GM12801 (cell line): ENCODE results near the gene CRNKL1.

Experiments
- CTCF ChIP-seq: IDR thresholded peaks from one replicate; pipeline ENCODE4 v1.5.1; 2011; ENCODE audit warnings: control low read depth; ENCODE audit not compliant: insufficient read length; ENCODE audit errors: extremely low read depth

Gene CRNKL1

DNA sequence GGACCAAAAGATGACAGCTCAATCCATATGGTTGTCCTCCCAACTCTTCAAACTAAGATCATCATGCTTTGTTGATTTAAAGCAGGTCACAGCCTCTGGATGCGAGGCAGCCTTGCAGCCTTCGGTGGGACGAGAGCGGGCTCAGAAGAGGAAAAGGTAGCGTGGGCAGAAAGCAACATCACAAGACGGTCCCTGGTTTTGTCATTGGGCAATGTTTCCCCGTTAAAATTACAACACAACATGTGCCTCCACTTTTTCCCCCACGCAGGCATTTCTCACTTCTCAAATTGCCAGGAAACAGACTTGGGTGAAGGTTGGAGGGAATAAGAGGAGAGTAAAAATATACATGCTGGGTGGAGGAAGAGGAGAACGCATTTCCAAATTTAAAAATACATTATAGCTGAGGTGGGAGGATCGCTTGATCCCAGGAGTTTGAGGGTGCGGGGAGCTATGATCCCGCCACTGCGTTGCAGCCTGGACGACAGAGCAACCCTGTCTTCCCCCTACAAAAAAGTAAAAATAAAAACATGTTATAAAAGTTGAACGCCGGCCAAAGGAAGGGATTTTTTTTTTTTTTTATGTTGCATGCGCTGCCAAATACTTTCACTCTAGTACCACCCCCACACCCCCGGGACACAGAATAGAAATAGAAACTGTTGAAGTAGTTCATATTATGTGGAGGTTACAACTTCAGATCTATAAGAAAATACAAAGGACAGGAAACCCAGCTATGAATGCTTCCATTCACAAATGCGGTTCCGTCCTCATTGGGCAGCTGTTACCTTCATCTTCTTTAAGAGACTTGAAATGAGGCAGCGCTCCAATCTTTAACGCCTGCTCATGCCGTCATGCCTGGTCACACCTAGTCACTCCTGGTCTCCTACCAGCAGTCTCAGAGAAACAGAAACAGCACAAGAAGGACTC, 49.0 kb downstream of the CRNKL1 start:
- TF ChIP-seq CTCF, result no peak

- no peak for TF ChIP-seq CTCF
Measured at GRCh38 chr20:20002101-20002998, 49.9 kb downstream of the CRNKL1 start.

GRCh38 chr20:20000211-20000968, 51.9 kb downstream of the CRNKL1 start:
- TF ChIP-seq CTCF, result no peak

GRCh38 chr20:19998990-19999705, 53.1 kb downstream of the CRNKL1 start:
- no peak for TF ChIP-seq CTCF

DNA sequence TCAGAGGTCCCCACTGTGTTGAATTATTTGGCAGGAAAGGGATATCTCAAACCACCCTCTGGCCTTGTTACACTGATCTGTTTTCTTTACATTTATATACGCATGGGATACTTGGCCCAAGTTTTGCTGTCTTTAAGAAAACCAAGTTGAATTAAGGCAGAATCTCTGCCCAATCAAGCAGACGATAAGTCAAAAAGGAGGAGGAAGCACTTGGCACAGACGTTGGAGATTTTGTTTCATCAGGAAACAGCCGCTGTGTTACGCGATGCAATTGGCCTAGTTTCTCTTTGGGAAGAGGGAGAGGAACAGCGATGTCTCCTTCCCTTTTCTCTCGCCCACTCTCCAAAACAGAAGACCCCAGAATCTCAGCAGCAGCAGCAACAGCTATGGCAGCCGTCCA, 55.3 kb downstream of the CRNKL1 start:
- TF ChIP-seq CTCF, result no peak

- no peak for TF ChIP-seq CTCF
Measured at GRCh38 chr20:19996222-19996621, 56.0 kb downstream of the CRNKL1 start.
